ENCODE measurements around the gene HID1. TPM values are rescaled to one million over a fixed set of nuclear protein-coding genes. Genes with fewer than 3 reads are reported as not detected.

Gene HID1
- total RNA-seq, 1 donor from 2014 or later = 11.8 TPM

GRCh38 chr17:74941128-74941725, 31.3 kb downstream of the HID1 start:
- no peaks in the 10 kb centered on the region for H3K36me3 Mint-ChIP-seq (ENCODE audit: low read depth)
- H3K27ac Mint-ChIP-seq (ENCODE audit: unreplicated experiment) = no peak overlapping the region
- H3K4me3 Mint-ChIP-seq = no peak overlapping the region
- TF ChIP-seq, protein P1, sequence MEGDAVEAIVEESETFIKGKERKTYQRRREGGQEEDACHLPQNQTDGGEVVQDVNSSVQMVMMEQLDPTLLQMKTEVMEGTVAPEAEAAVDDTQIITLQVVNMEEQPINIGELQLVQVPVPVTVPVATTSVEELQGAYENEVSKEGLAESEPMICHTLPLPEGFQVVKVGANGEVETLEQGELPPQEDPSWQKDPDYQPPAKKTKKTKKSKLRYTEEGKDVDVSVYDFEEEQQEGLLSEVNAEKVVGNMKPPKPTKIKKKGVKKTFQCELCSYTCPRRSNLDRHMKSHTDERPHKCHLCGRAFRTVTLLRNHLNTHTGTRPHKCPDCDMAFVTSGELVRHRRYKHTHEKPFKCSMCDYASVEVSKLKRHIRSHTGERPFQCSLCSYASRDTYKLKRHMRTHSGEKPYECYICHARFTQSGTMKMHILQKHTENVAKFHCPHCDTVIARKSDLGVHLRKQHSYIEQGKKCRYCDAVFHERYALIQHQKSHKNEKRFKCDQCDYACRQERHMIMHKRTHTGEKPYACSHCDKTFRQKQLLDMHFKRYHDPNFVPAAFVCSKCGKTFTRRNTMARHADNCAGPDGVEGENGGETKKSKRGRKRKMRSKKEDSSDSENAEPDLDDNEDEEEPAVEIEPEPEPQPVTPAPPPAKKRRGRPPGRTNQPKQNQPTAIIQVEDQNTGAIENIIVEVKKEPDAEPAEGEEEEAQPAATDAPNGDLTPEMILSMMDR (conservative IDR thresholded peaks at IDR 0.05) = no peak
- no peak for DNase-seq (ENCODE audit: low read depth, low spot score)
- H3K27me3 Mint-ChIP-seq (ENCODE audit: low read depth) = peaks cover 91% of the 10 kb centered on the region
- H3K4me1 Mint-ChIP-seq = no peaks in the 10 kb centered on the region
- no peaks in the 10 kb centered on the region for H3K9me3 Mint-ChIP-seq

DNA sequence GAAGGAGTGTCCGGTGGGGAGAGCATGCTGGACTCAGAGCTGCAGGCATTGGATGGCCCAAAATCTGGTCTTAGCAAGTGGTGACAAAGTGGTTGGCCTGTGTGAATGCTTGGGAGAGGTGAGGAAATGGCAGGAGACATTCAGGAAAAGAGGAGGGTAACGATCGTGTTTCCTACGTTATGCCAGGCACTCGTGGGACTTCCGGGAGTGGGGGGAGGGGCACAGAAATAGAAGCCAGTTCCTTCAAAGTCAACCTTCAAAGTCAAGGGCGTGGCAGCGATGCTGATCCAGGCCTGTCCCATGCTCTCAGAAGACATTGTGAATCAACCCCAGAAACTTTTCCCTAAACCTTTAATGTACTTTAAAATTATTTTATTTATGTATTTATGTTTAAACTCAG, 33.0 kb downstream of the HID1 start:
- TF ChIP-seq, protein P1 (conservative IDR thresholded peaks at IDR 0.05) = no peak
- Mint-ChIP-seq H3K9me3 (no peaks in the 10 kb centered on the region), H3K36me3 (ENCODE audit: low read depth) (no peaks in the 10 kb centered on the region), H3K27me3 (ENCODE audit: low read depth) (peaks cover 89% of the 10 kb centered on the region), H3K4me3 (no peak overlapping the region), H3K4me1 (no peaks in the 10 kb centered on the region), H3K27ac (ENCODE audit: unreplicated experiment) (no peak overlapping the region)
- DNase-seq (ENCODE audit: low read depth, low spot score) = no peak

DNA sequence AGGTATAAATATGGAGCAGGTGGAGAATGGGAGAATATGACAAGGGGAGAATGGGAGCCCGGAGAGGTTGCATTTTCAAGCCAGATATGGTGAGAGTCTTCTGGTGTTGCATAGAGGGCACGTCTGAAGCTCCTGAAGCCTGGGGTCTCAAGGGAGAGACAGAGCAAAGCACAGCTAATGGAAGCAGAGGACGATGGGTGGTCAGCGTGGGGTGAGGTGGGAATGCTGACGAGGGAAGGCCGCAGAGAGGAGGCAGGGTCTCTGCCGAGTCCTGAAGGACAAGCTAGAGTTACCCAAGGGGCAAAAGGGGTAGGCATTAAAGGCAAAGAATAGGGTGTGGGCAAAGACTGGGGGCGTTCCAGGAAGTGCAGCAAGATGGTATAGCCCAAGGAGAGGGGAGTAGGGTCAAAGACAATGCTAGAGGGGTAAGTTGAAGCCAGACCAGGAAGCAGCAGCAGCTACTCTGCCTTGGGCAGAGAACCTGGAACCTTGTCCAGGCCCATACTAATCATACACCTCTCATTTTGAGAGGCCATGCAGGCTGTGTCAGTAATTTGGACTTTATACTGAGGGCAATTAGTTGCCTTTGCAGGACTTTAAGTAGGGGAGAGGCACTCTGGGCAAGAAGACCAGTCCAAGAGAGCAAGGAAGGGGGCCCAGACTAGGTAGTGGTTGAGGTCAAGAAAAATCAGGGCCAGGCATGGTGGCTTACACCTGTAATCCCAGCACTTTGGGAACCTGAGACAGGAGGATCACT, 34.2 kb downstream of the HID1 start:
- DNase-seq (ENCODE audit: low read depth, low spot score) = no peak
- H3K9me3 Mint-ChIP-seq = no peaks in the 10 kb centered on the region
- H3K27me3 Mint-ChIP-seq (ENCODE audit: low read depth) = peaks cover 87% of the 10 kb centered on the region
- H3K4me3 Mint-ChIP-seq = no peak overlapping the region
- no peaks in the 10 kb centered on the region for H3K36me3 Mint-ChIP-seq (ENCODE audit: low read depth)
- no peaks in the 10 kb centered on the region for H3K4me1 Mint-ChIP-seq
- H3K27ac Mint-ChIP-seq (ENCODE audit: unreplicated experiment) = no peak overlapping the region
- TF ChIP-seq, protein P1 (conservative IDR thresholded peaks at IDR 0.05) = no peak

DNA sequence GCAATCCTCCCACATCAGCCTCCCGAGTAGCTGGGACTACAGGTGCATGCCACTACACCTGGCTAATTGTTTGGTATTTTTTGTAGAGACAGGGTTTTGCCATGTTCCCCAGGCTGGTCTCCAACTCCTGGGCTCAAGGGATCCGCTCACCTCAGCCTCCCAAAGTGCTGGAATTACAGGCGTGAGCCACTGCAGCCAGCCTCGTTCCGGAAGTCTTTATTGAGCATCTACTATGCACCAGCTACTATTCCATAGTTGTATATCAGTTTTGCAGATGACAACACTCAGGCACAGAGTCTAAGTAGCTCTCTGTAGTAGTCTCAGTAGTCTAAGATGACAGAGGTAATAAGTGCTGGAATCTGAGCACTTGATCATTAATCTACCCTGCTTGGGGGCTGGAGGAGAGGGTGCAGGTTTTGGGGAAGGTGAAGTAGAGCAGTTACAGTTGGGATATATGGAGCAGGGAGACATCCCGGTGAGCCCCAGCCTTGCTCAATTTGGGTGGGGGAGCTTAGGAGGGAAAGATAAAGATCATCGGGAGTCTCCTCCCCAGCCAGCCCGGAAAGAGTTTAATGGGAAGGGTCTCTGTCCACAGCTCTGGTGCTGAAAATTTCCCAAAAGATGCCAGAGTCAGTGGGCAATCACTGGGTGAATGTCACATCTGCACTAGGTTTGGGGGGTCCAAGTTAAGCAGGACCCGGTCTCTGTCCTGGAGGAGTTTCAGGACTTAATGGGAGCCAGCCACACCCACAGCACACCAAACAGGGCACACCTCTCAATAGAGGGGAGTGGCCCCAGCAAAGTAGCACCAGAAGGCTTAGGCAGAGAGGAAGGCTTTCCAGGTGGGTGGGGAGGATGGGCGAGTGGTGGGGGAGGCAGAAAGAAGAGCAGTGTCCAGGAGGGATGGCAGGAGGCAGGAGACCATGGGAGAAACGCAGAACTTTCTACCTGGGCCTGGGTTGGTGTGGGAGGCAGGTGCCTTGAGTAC, 35.2 kb downstream of the HID1 start:
- H3K4me1 Mint-ChIP-seq = no peaks in the 10 kb centered on the region
- TF ChIP-seq, protein P1 (conservative IDR thresholded peaks at IDR 0.05) = no peak
- H3K27me3 Mint-ChIP-seq (ENCODE audit: low read depth) = peaks cover 91% of the 10 kb centered on the region
- no peaks in the 10 kb centered on the region for H3K9me3 Mint-ChIP-seq
- H3K36me3 Mint-ChIP-seq (ENCODE audit: low read depth) = no peaks in the 10 kb centered on the region
- DNase-seq (ENCODE audit: low read depth, low spot score) = no peak
- H3K4me3 Mint-ChIP-seq = no peak overlapping the region
- H3K27ac Mint-ChIP-seq (ENCODE audit: unreplicated experiment) = no peak overlapping the region

DNA sequence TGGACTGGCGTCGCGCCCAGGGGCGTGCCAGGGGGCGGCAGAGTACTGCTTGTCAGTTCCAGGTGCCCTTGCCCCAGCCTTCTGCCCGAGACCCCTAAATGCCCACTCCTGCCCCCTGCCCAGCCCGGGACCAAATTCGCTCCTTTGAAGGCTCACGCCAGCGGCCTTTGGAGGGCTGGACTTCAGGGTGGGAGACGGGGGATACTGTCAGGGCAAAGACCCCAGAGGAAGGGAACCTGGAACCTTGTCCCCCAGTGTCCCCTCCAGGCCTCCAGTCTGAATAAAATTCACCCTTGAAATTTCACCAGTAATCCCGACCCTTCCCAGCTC, 36.1 kb downstream of the HID1 start:
- Mint-ChIP-seq H3K4me3 (no peak overlapping the region), H3K36me3 (ENCODE audit: low read depth) (no peaks in the 10 kb centered on the region), H3K27ac (ENCODE audit: unreplicated experiment) (no peak overlapping the region), H3K9me3 (no peaks in the 10 kb centered on the region), H3K4me1 (no peaks in the 10 kb centered on the region), H3K27me3 (ENCODE audit: low read depth) (peaks cover 93% of the 10 kb centered on the region)
- TF ChIP-seq, protein P1 (conservative IDR thresholded peaks at IDR 0.05) = no peak
- DNase-seq (ENCODE audit: low read depth, low spot score) = no peak
